ENCODE results near the gene BCL11A.

- TF ChIP-seq CTCF (IDR thresholded peaks at IDR 0.05) (no peak), POLR2A (IDR thresholded peaks at IDR 0.05) (no peak)
These were observed 93.6 kb downstream of the BCL11A start for GRCh38 chr2:60459851-60460250.
